Stimulated activated CD8-positive, alpha-beta memory T cell treated with anti-CD3 and anti-CD28 coated beads, Interleukin-12 subunit alpha, Interleukin-12 subunit beta, amount 100 ng/mL, for 24 hours (primary cell): ENCODE data around the gene DLG2.

Experiments used
- DNase-seq: peaks from one replicate; pipeline ENCODE4 v3.0.0-alpha.2; 2020; ENCODE audit errors: extremely low read depth

Gene DLG2

DNA sequence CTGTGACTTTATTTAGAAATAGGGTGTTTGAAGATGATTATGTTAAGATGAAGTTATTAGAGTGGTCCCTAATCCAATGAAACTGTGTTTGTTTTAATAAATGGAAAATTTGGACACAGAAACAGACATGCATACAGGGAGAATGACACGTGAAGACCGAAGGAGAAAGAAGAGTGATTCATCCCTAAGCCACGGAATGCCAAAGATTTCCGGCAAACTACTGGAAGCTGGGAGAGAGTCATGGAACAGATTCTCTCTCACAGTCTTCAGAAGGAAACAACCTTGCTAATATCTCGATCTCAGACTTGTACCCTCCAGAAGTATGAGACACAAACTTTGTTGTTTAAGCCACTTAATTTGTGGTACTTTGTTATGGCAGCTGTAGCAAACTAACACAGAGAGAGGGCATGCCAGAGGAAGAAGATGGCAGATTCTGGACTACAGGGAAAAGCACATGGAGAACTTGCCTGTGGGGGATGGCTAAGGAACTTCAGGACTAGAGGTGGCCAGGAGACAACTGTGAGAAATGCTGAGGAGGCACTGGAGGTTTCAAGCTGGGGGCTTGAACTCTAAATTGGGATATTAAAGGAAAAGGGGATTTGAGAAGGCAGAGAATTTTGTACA is 1607.5 kb downstream of the DLG2 start:
- no peak for DNase-seq

DNA sequence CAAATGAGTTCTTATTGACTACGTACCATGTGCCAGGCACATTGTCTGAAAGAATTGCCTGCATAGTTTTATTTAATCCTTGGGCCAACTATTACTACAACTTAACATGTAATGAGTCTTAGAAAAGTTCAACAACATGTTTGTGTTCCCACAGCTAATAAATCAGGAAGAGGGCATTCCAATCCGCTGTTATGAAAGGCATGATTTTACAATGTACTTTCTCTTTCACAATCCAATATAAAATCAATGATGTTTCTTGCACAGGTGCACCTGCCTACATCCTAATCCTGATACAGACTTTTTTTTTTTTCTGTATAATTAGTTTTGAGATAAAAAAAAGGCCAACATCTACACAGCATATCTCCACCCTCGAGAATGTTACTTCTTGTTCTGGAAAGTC is 1612.6 kb downstream of the DLG2 start:
- DNase-seq, result no peak

- no peak for DNase-seq
Measured at GRCh38 chr11:84012171-84012826, 1614.8 kb downstream of the DLG2 start.

DNA sequence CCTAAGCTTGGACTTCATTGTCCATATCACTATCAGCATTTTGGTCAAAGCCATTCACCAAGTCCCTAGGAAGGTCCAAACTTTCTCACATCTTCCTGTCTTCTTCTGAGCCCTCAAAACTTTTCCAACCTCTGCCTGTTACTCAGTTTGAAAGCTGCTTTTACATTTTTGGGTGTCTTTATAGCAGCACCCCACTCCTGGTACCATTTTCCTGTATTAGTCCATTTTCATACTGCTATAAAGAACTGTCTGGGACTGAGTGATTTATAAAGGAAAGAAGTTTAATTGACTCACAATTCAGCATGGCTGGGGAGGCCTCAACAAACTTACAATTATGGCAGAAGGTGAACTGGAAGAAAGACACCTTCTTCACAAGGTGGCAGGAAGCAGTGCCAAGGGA is 1624.0 kb downstream of the DLG2 start:
- DNase-seq, result no peak

- DNase-seq, result no peak
Measured at GRCh38 chr11:83998921-83999320, 1628.2 kb downstream of the DLG2 start.

DNA sequence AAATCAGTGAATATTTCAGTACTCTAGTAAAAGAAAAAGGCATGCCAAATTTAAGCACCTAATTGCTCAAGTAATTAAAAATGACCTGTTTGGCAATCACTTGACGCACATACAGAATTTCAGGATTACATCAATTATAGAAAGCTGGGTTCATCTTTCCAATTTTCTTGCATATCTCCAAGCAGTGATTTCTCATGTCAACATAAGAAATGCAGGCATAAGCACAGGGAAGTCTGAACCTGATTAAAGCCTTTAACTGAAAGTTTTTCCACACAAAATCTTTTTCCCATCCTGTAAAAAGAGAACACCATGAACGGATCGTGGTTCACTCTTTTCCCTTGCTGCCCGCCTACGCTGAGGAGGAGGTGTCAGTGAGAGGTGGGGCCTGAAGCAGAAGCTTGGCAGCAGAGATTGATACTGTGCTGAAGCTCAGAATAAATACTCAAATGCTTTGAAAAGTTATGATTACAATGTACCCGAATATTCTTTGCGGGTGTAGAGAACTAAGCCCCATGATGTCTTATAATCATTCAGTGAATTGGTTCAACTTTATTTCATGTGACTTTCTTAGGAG is 1636.9 kb downstream of the DLG2 start:
- DNase-seq, result no peak

- DNase-seq, result no peak
Measured at GRCh38 chr11:83982825-83983224, 1644.3 kb downstream of the DLG2 start.

DNA sequence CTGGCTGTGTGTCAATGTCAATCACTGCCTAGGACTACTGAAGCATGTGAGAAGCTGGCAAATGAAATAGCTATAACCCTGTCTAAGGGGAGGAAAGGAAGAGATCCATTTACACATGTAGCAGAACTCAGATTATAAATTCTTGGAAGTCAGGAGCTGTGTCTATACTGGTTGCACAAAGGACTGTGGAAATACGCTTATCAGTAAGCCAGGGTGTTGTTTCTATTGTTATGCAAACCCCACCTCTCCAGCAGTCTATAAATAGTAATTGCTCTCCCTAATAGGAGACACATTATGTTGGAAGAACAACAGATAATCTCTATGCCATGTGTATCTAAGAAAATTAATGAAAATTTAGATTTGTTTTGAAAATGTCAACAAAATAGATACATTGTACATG is 1647.6 kb downstream of the DLG2 start:
- DNase-seq, result no peak

- DNase-seq, result no peak
Measured at GRCh38 chr11:83978942-83979341, 1648.2 kb downstream of the DLG2 start.

- DNase-seq, result no peak
Measured at GRCh38 chr11:83976086-83976485, 1651.1 kb downstream of the DLG2 start.

GRCh38 chr11:83972536-83972935 is 1654.6 kb downstream of the DLG2 start:
- DNase-seq, result no peak

- DNase-seq, result no peak
Measured at GRCh38 chr11:83971063-83971462, 1656.1 kb downstream of the DLG2 start.

- no peak for DNase-seq
Measured at GRCh38 chr11:83970061-83970671, 1657.0 kb downstream of the DLG2 start.

- no peak for DNase-seq
Measured at GRCh38 chr11:83957038-83957900, 1669.9 kb downstream of the DLG2 start.

DNA sequence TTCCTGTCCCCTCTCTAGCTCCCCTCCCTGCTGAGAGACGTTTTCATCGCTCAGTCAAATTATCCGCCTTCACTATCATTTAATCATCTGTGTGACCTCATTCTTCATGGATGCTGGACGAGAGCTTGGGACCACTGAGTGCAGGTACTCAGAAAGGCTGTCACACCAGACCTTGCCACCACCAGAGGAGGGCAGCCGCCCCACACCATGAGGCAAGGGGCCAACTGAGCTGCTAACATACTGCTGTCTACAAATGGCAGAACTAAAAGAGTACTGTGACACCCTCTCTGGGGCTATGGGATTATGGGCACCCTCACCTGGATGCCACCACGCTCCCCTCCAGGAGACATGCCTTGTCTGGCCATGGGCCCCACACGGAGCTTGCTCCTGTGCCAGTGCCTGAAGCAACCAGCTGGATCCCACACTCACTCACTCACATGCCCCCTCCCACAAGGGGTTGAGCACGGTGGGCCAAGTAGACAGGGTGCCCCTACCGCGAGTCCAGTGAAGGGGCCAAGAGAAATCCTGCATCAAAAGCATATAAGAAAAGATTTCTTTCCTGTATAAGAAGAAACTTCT is 1670.9 kb downstream of the DLG2 start:
- DNase-seq, result no peak

GRCh38 chr11:83954780-83955179 is 1672.4 kb downstream of the DLG2 start:
- no peak for DNase-seq

GRCh38 chr11:83951521-83951920 is 1675.6 kb downstream of the DLG2 start:
- DNase-seq, result no peak

- DNase-seq, result no peak
Measured at GRCh38 chr11:83948200-83948599, 1678.9 kb downstream of the DLG2 start.

GRCh38 chr11:83945976-83946375 is 1681.2 kb downstream of the DLG2 start:
- DNase-seq, result no peak

GRCh38 chr11:83941050-83941449 is 1686.1 kb downstream of the DLG2 start:
- no peak for DNase-seq

DNA sequence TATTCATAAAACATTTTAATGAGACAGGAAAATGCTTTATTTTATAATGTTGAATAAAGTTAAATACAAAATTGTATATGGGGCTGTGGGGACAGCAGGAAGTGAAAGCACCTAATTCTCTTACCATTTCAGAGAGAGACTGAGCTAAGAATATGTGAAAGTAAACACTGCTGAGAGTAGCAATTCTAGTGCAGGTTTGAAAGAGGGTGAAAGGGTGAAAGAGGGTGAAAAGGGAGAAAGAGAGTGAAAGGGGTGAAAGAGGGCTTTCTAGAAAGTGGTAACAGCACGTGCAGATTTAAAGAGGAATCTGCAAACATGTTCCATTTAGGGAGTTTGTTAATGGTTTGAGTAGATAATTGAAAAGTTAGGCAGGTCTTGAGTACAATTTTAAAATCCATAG is 1689.0 kb downstream of the DLG2 start:
- no peak for DNase-seq

GRCh38 chr11:83933008-83933407 is 1694.1 kb downstream of the DLG2 start:
- DNase-seq, result no peak
